GM21447 (cell line): Measurements from ENCODE around the gene TSPAN9.

Source experiments
- ATAC-seq: cut with Tn5 transposase; IDR thresholded peaks from one replicate; pipeline ENCODE4 v1.9.1; 2021; ENCODE audit not compliant: unreplicated experiment

TSPAN9 gene

DNA sequence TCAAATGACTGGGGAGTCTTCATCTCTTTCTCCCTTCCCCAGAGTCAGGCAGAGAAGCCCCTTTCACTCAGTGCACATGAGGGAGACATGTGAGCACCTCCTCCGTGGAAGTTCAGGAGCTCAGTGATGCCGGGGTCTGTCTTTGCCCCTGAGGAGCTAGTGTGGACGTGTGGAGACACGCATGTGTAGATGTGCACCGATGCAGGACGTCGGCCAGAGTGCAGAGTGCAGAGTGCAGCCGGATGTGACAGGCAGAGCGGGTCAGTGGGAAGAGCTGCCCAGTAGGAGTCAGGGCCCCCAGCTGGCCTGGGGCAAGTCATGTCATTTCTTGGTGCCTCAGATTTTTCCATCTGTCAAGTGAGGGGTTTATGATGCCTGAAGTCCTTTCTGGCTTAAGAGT is 20.7 kb downstream of the TSPAN9 start:
- no peak for ATAC-seq

DNA sequence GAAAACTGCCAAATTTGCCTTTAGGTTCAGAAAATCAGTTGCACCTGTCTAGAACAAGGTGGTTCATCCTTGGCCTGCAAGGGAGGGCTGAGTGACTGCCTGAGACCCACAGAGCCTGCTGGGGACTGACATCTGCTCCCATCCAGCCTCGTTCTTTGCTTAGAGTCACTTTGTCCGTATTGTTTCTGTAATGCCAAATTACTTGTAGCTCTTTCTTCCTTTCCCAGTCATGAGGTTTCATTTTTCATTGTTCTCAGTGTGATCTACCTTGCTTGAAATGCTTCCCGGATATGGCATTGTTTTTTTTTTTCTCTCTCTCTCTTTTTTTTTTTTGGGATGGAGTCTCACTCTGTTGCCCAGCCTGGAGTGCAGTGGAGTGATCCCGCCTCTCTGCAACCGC is 21.3 kb downstream of the TSPAN9 start:
- no peak for ATAC-seq

DNA sequence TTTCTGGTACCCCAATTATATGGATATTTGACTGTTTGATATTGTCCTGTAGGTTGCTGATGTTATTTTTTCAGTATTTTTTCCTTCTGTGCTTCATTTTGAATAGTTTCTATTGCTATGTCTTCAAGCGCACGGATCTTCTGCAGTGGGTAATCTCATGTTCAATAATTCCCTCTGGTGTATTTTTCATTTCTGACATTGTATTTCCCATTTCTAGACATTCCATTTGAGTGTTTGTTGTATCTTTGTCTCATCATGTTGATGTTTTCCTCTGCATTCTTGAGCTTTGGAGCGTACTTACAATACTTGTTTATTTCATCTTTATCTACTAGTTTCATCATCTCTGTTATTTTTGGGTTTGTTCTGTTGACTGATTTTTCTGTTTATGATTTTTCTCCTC is 22.0 kb downstream of the TSPAN9 start:
- ATAC-seq = no peak

DNA sequence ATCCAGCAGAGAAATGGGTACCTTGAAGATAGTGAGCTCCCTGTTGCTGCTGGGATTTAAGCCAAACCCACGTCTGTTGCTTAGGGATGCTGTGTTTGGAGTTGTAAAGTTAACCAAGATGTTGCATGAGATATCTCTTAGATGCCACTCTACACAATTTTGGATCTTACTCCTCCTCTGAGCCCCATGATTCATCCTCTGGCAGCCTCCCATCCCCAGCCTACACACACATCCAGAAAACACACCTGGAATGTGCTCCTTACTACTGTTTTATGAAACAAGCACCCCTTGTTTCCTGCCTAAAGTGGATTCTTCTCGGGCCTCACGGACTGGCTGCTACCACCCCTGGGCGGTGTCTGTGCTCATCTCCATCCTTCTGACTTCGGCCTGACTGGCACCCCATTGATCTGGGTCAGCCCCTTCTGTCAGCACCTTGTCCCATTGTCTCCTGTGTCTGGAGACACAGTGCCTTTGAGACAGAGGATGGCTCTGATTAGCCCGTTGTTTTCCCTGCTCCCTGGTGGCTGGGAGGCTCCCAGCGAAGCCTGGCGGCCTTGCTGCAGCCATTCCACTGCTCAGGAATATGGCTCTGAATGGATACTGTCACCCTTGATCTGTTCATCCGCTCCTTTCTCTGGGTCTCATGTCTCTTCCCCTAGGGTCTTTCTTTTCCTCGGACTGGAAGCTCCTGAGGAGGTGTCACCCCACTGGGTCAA is 24.3 kb downstream of the TSPAN9 start:
- no peak for ATAC-seq

DNA sequence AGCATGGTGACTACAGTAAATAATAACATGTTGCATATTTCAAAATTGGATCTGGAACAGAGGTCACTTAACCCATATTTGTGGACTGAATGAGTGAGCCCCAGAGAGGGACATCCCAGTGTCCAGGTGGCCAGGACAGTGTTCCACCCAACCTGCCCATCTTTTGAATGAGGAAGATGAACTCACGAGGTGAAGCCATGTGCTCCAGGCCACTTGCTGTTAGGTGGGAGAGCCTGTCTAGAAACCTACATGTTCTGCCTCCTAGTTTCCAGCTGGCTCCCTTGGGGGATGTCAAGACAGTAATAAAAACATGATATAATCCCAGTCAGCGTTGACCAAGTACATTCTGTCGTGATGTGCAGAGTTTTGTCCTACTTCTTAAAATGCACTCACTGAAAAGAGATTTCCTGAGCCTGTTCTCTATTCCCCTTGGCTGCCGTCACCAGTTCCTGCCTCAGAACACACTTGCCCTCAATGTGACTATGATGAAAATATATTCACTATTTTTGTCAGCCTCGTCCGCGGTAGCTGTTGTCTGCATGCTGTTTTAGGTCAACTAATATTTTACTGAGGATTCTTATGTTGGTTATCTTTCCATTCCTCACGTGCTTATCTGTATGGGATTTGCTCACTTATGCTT is 25.7 kb downstream of the TSPAN9 start:
- ATAC-seq = no peak

DNA sequence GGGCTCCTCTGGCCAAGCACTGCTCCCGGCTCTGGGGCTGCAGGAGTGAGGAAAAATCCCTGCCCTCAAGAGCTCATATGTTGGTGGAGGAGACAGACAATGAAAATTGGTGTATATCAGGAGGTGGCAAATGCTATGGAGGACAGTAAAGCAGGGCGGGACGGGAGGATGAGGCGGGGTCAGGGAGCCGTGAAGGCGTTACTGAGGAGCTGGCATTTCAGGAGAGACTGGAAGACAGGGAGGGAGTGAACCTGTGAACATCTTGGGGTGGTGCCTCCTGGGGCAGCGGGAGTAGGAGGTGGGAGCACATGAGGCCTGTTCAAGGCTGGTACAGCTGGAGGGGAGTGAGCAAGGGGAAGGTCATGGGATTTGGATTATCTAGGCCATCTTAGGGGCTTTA is 26.6 kb downstream of the TSPAN9 start:
- ATAC-seq = no peak

DNA sequence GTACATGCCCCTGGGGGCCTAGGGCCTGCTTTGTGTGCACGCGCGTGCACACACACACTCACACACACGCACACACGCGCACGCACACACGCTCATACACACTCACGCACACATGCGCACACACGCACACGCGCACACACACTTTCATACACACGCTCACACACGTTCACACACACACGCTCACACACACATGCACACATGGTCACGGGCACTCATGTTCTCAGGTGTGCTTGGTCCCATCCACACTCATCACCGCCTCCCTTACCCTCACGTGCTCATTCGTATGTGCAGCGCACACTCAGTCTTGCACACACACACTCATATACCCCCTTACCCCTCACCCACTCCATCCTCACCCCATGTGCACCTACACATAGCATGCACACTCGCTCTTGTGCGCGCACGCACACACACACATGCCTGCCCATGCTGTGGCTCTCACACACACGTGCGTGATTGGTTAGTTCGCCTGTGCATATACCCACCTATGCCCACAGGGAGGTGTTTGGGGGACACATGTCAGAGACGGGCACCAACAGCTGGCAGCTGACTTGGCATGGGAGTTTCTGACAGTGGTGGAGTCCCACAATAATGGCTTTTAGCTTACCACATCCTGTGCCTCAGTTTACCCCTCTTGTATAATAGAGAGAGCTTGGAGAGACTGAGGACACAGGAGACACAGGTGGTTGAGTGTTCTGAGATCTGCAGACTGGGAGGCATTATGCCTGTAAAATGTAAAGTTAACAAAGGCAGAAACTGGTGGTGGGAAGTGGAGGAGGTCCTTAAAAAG is 28.7 kb downstream of the TSPAN9 start:
- ATAC-seq = no peak

DNA sequence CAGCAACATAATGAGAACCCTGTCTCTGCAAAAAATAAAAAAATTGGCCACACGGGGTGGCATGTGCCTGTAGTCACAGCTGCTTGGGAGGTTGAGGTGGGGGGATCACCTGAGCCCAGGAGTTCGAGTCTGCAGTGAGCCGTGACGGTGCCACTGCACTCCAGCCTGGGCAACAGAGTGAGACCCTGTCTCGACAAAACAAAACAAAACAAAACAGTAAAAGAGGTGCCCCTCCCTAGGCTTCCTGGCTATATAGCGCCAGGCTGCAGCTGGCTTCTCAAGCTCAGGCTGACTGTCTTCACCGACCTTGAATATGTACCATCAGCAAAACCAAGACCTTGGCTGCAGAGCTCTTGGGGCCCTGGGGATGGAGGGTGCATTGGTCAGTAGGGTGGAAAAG is 29.4 kb downstream of the TSPAN9 start:
- no peak for ATAC-seq

DNA sequence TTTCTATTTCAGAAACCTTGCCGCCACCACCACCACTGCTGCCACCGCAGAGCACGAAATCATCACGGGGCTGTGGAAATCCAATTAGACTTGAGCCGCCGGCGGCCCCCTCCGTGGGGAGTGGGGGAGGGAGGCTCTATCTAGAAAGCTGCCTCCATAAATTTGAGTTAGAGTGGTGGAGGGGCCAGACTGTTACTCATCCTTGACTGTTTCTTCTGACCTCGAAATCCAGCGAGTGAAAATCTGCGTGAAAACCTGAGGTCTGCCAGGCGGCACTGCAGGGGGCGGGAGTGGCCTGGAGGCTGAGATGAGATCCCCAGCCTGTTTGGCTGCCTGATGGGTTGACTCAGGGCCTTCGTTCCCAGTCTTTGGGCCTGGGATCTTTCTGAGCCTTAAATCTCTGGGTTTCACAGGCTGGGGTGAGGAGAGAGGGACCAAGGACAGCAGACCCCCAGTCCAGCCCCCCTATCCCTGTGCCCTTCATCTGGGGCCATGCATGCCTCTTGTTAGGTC is 29.9 kb downstream of the TSPAN9 start:
- ATAC-seq = no peak

DNA sequence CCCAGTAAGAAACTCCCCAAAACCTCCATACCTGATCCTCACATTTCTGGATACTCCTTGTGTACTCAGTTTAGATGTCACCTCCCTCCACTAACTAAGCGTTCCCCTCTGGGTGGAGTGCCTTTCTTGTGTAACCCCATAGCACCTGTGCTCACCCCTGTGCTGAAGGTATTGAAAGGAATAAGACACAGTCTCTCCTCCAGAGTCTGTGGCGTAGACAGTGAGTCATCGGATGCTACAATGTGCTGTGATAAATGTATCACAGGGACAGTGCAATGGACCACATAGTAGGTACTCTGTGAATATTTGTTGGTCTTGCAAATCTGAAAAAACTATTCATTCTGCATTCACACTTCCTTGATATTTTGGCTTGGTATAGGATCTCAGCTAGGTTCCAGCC is 30.8 kb downstream of the TSPAN9 start:
- no peak for ATAC-seq

DNA sequence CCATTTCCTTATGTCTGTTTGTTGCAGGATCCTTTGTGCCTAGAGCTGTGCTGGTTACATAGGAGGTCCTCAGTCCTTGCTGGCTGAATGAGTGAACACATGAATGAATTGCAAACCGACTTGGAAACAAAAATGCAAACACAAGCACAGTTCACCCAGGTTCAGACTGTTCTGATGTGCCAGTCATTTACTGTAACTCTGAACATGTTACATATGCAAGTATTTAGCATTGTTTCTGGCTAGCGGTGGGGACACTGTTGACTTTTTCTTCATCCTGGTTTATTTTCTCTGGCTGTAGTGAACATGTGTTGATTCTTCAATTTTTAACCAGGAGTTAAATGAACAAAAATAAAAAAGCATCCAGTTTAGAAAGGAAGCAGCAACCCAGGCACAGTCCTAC is 33.4 kb downstream of the TSPAN9 start:
- no peak for ATAC-seq

DNA sequence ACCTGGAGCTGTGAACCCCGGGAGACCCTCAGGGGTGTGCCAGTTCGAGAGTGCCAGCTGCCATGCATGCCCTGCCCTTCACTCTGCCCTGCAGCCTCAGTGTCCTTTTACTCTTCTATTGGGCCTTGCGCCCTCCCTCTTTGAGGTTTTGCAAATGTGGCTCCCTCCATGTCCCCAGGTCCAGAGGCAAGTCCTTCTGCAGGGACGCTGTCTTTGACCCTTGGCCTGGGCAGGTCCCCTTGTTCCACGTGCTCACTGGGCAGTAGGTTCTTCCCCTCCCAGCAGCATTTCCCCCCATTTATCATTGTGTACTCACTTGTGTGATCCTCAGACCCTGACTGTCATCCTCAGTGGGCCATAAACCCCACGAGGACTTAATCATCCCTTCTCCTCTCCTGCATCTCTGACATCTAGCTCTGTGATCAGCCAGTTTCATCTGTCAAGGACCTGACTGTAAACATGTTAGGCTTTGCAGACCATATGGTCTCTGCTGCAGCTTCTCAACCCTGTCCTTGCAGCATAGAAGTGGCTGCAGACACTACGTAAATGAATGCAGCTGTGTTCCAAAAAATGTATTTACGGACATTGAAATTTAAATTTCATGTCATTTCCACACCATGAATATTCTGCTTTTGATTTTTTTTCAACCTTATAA is 36.6 kb downstream of the TSPAN9 start:
- no peak for ATAC-seq

DNA sequence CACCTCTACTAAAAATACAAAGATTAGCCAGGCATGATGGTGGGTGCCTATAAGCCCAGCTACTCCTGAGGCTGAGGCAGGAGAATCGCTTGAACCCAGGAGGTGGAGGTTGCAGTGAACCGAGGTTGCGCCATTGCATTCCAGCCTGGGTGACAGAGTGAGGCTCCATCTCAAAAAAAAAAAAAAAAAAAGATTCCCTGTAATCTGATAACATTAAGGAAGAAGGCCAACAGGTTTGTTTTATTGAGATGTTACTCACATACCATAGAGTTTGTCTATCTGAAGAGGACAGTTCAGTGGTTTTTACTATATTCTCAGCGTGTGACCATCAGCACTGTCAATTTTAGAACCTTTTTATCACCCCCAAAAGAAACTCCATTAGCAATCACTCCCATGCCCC is 37.5 kb downstream of the TSPAN9 start:
- ATAC-seq = no peak

DNA sequence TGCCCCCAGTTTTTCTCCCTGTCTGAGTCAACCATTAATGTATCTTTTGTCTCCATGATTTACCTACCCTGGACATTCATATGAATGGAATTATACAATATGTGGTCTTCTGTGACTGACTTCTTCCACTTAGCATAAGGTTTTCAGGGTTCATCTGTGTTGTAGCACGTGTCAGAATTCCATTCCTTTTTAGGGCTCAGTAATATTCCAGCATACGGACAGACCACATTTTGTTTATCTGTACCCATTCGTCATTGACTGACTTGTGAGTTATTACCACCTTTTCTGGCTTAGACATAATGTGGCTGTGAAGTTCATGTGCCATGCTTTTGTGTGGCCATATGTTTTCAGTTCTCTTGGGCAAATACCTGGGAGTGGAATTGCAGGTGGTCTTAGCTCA is 37.9 kb downstream of the TSPAN9 start:
- no peak for ATAC-seq

DNA sequence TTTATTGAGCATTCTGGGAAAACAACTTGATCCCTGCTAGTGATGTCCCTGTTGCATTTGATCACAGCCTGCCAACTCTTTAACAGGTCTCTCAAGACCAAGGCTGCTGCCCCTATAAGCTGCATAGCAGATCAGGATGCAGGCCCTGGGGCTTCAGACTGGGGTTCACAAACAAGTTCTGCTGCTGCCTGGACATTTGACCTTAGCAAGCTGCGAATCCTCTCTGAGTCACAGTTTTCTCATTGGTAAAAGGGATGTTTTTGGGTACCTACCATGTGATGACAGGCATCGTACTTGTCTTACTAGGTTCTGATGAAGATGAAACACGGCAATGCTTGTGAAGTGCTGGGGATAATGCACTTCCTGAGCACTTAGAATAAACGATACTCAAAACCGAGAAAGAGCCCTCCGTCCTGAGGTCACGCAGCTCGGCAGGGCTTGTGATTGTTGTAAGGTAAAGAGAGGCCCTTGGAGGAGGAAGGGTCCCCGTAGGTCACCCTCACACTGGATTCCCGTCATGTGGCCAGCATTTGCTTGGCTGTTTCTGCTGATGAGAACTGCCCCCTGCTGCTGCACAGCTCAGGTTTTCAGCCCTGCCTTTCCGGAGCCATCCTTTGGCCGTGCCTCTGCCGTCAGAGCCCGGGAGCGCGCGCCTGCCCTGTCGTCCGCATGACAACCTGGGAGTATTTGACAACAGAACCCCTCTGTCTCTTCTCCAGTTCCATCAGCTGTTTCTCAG is 39.1 kb downstream of the TSPAN9 start:
- no peak for ATAC-seq

DNA sequence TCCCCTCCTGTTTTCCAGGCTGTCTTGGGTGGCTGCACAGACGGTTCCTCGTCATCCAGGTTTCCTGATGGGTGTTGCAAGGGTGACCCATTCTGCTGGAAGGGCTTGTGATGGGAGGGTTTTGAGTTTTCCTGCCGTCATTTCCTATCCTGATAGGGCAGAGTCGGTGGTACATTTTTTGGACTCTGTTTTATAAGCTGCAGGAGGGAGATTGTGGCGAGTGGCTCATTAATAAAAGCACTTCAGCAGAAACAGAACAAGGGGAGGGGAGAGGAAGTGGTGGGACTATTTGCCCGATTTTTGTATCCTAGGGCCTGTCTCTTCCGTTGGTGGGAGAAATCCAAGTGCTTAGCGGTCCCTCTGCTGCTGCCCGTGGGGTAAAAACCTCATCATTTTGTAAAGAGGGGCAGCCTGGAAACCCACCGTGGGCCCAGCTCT is 40.0 kb downstream of the TSPAN9 start:
- ATAC-seq = no peak

DNA sequence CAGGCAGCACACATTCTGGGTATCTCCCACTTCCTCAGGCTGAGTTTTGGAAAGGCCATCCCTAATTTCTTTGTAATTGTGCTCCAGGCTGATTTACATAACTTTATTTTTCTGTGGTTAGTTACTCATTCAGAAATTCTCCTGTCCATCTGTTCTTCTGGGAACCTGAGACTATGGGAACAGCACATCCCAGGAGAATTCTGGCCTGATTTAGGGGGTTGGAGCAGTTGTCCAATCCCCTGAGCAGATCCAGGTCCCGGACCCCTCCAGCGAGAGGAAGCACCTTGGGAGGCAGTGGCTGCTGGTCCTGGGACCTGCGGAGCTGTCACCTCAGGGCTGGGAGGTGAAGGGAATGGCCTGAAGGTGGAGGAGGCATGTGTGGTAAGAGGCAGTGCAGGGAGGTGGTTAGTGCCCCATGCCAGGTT is 40.4 kb downstream of the TSPAN9 start:
- no peak for ATAC-seq

DNA sequence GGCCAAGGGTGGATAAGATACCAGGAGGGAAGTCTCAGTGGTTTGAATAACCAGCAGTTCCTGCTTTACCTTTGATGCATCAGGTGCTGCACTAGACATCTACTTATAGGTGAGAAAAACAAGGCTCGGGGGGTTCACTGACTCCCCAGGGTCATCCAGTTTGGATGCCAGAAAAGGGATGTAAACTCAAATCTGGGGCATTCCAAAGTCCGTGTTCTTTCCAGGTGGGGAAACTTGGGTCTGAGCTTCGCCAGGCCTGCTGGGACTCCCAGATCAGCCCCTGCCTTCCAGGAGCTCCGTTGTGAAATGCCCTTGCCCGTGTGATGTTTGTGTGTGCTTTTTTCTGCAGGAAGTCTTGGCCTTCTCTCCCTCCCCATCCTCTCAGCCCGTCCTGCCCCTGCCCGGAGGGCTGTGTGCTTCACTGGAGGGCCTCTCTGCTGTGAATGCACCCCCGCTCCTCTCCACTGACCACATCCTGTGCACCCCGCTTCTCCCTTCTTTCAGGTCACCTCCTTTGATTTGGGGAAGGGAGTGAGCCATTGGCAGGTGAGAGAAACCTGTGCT is 42.1 kb downstream of the TSPAN9 start:
- no peak for ATAC-seq

DNA sequence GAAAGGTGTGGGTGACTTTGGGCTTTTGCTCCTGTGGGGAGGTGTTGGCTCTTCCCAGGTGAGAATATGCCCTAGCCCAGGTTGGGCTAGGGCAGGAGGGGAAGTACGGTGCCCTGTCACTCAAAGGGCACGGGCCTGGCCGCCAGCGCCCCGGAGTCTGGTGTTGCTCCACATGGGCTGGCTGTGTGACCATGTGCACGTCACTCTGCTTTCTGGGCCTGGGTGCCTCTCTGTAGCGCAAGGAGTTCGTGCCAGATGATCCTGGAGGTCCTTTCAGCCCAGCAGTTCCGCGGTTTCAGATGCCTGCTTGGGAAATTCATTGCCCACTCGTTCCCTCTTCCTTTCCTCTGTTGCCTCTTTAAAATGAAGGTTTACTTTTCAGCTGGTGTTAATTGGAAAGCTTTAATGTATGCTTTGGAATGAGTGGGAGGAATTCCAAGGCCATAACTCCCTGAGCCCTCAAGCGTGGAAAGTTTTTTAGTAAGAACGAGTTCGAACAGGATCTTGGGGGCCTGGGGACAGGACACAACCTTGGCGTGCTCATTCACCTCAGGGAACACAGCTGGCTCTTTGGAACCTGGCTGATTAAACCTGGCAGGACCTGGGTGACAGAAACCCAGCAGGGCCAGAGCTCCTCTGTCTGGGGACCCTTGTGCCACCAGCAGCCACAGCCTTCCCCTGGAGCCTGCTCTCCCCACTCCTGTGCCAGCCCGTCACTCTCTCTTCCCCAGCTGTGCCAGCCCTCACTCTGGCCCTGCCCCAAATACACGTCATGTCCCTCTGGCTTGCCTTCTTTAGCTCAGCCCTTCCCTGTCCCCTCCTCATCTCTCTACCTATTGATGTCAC is 42.8 kb downstream of the TSPAN9 start:
- ATAC-seq = no peak
